Naive thymus-derived CD8-positive, alpha-beta T cell (primary cell): Measurements from ENCODE around the gene PLCH1. TPM values are rescaled to one million over a fixed set of nuclear protein-coding genes. Genes with fewer than 3 reads are reported as not detected.
A peak's percentile ranks its signal among the peaks of the same experiment; 100 is the strongest.

ENCODE experiments used
- ATAC-seq, 2 donors: fragments of 150-1000 bp; cut with Tn5 transposase in 1 of 2; sonication (Bioruptor Pico), chemical (Tn5 transposase) in 1 of 2; 1 replicate in 1 of 2; 2 replicates in 1 of 2; pipeline ENCODE4 v1.10.0; 2021; ENCODE audit warnings: mild to moderate bottlenecking in 2 of 2, moderate library complexity in 2 of 2
- POLR2A ChIA-PET: fragments of 350-600 bp; sonication (Branson Sonifier 250); formaldehyde crosslinking; loops from one replicate; lab custom pipeline; 2021; ENCODE audit warnings: antibody characterized with exemption; lab: Charles Lee
- DNase-seq, 10 donors: peaks; one replicate each; pipeline versions ENCODE4 v3.0.0 to v3.0.0-alpha.2; 2020 to 2022
- H3K27ac Mint-ChIP-seq, 10 donors: one replicate each; pipeline ENCODE4 v1.8.0; 2020 to 2022; ENCODE audit warnings: mild to moderate bottlenecking in 10 of 10, mixed read lengths in 10 of 10, moderate library complexity in 4 of 10, inconsistent platforms in 1 of 10
- H3K27me3 Mint-ChIP-seq, 5 donors: one replicate each; pipeline ENCODE4 v1.8.0; 2021 to 2022; ENCODE audit warnings: mixed read lengths in 5 of 5
- H3K36me3 Mint-ChIP-seq, 3 donors: one replicate each; pipeline ENCODE4 v1.8.0; 2020 to 2022; ENCODE audit warnings: mixed read lengths in 3 of 3, mild to moderate bottlenecking in 2 of 3, inconsistent platforms in 1 of 3
- H3K4me1 Mint-ChIP-seq, 4 donors: one replicate each; pipeline ENCODE4 v1.8.0; 2021 to 2022; ENCODE audit warnings: mixed read lengths in 4 of 4
- H3K4me3 Mint-ChIP-seq, 10 donors: one replicate each; pipeline ENCODE4 v1.8.0; 2020 to 2022; ENCODE audit warnings: mild to moderate bottlenecking in 10 of 10, mixed read lengths in 10 of 10, moderate library complexity in 6 of 10, inconsistent platforms in 1 of 10
- H3K9me3 Mint-ChIP-seq, 9 donors: one replicate each; pipeline ENCODE4 v1.8.0; 2020 to 2022; ENCODE audit warnings: mixed read lengths in 9 of 9, mild to moderate bottlenecking in 3 of 9, inconsistent platforms in 1 of 9, moderate library complexity in 1 of 9
- polyA plus RNA-seq, 3 donors: library from polyadenylated mRNA; unstranded; fragments of 300-500 nt; fragmentation: Illumina TruSeq; gene quantifications; one replicate each; pipeline ENCODE4 v1.2.3, GENCODE V29; 2021
- total RNA-seq, 8 experiments: library from RNA in 2 of 8; stranded (reverse) in 2 of 8; gene quantifications; one replicate each; pipeline ENCODE4 v1.2.3 and lab custom pipeline; 2021 to 2026

PLCH1 gene
- total and polyA plus RNA-seq, 5 experiments from 2014 or later: not detected

- ATAC-seq (no peak), DNase-seq (no peak)
- Mint-ChIP-seq H3K27me3 (peaks cover 0 to 5% (median 0%) of the 10 kb centered on the region in 5 donors), H3K36me3 (no peaks in the 10 kb centered on the region), H3K27ac (no peak overlapping the region), H3K9me3 (no peaks in the 10 kb centered on the region), H3K4me1 (peaks cover 0 to 13% (median 4%) of the 10 kb centered on the region in 4 donors), H3K4me3 (no peak overlapping the region)
- POLR2A ChIA-PET: no interaction called here
These were observed 252.0 kb downstream of the PLCH1 start for GRCh38 chr3:155492841-155493240.

DNA sequence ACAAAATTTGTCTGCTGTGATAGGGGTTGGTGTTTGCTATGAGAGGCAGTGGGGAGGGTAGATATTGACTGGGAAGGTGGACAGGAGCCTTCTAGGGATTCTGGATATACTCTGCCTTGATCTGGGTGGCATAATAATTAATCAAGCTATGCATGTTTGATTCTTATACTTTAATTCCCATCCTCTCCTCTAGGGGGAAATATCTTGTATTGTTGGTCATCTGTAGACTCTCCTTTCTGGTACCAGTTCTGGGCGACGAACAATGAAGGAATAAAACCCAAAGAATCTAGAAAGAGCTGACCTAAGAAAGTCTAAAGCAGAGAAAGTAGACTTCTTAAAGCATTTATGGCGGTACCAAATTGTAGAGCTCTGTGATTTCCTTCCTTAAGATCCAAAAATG is 253.2 kb downstream of the PLCH1 start:
- Mint-ChIP-seq H3K9me3 (no peaks in the 10 kb centered on the region), H3K27me3 (peaks cover 0 to 5% (median 0%) of the 10 kb centered on the region in 5 donors), H3K36me3 (no peaks in the 10 kb centered on the region), H3K27ac (no peak overlapping the region), H3K4me1 (peaks cover 0 to 13% (median 4%) of the 10 kb centered on the region in 4 donors), H3K4me3 (no peak overlapping the region)
- DNase-seq (no peak), ATAC-seq (no peak)
- POLR2A ChIA-PET: no interaction called here

GRCh38 chr3:155488671-155489070 is 256.2 kb downstream of the PLCH1 start:
- H3K27me3 Mint-ChIP-seq: peaks cover 0 to 5% (median 1%) of the 10 kb centered on the region in 5 donors
- H3K4me1 Mint-ChIP-seq: peaks cover 0 to 8% (median 2%) of the 10 kb centered on the region in 4 donors
- H3K36me3 Mint-ChIP-seq: no peaks in the 10 kb centered on the region
- no peak for DNase-seq
- H3K9me3 Mint-ChIP-seq: no peaks in the 10 kb centered on the region
- ATAC-seq: no peak
- POLR2A ChIA-PET: no interaction called here
- H3K27ac Mint-ChIP-seq: no peak overlapping the region
- no peak overlapping the region for H3K4me3 Mint-ChIP-seq

- H3K4me1 Mint-ChIP-seq: peaks cover 0 to 8% (median 2%) of the 10 kb centered on the region in 4 donors
- H3K27me3 Mint-ChIP-seq: peaks cover 0 to 5% (median 0%) of the 10 kb centered on the region in 5 donors
- H3K9me3 Mint-ChIP-seq: no peaks in the 10 kb centered on the region
- H3K36me3 Mint-ChIP-seq: no peaks in the 10 kb centered on the region
- no peak for ATAC-seq
- H3K4me3 Mint-ChIP-seq: no peak overlapping the region
- H3K27ac Mint-ChIP-seq: no peak overlapping the region
- POLR2A ChIA-PET: no interaction called here
- peak in 2 of 10 donors; percentile 5 to 21 for DNase-seq
These were observed 259.0 kb downstream of the PLCH1 start for GRCh38 chr3:155485897-155486296.

DNA sequence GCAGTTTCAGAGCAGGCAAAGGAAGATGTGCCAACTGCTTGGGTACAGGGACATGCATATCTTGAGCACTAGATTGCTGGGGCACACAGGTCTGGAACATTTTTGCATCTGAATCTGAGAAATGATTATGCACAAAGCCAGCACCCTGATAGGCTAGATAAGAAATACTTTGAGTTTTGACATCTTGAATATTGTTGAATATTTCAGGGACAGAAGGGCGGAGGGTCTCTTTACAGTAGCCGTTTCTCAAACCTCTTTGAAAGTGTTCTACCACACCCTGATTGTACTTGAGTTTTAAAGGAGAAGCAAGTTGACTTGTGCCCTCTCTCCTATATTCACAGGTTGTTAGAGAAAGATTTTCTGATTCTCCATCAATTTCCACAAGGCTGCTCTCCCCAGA is 263.3 kb downstream of the PLCH1 start:
- Mint-ChIP-seq H3K4me3 (no peak overlapping the region), H3K9me3 (peaks cover 0 to 17% (median 7%) of the 10 kb centered on the region in 9 donors), H3K36me3 (no peaks in the 10 kb centered on the region), H3K27me3 (peaks cover 0 to 8% (median 0%) of the 10 kb centered on the region in 5 donors), H3K27ac (peak overlapping the region in 1 of 10 donors; percentile 34), H3K4me1 (peaks cover 0 to 8% (median 2%) of the 10 kb centered on the region in 4 donors)
- POLR2A ChIA-PET: no interaction called here
- DNase-seq: no peak
- no peak for ATAC-seq

DNA sequence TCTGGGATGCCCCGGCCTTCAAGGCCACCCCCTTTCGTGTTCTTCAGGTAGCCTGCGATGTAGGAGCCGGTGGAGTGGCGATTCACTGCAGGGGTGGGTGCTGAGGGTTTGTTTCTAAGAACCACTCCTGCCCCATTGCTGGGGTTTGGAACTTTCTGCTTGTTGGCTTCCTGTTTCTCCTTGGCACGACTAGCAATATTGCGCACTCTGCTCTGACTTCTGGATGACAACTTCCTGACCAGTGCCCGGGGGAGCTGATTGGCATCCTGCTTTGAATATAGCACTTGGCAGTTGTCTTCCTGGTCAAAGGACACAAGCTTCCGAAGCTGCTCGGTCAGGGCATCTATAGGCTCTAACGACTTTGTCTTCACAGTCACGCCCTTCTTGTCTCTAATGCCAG is 263.8 kb downstream of the PLCH1 start:
- POLR2A ChIA-PET: no interaction called here
- Mint-ChIP-seq H3K9me3 (peaks cover 0 to 22% (median 7%) of the 10 kb centered on the region in 9 donors), H3K4me3 (no peak overlapping the region), H3K27ac (no peak overlapping the region), H3K36me3 (no peaks in the 10 kb centered on the region), H3K4me1 (peaks cover 0 to 6% (median 2%) of the 10 kb centered on the region in 4 donors), H3K27me3 (peaks cover 0 to 7% (median 0%) of the 10 kb centered on the region in 5 donors)
- ATAC-seq: no peak
- no peak for DNase-seq

GRCh38 chr3:155465664-155466063 is 279.2 kb downstream of the PLCH1 start:
- Mint-ChIP-seq H3K36me3 (peaks cover 0 to 27% (median 2%) of the 10 kb centered on the region in 3 donors), H3K27ac (no peak overlapping the region), H3K27me3 (peaks cover 0 to 5% (median 0%) of the 10 kb centered on the region in 5 donors), H3K9me3 (peaks cover 16 to 37% (median 26%) of the 10 kb centered on the region in 9 donors), H3K4me1 (no peaks in the 10 kb centered on the region), H3K4me3 (no peak overlapping the region)
- no peak for ATAC-seq
- POLR2A ChIA-PET: no interaction called here
- DNase-seq: no peak

DNA sequence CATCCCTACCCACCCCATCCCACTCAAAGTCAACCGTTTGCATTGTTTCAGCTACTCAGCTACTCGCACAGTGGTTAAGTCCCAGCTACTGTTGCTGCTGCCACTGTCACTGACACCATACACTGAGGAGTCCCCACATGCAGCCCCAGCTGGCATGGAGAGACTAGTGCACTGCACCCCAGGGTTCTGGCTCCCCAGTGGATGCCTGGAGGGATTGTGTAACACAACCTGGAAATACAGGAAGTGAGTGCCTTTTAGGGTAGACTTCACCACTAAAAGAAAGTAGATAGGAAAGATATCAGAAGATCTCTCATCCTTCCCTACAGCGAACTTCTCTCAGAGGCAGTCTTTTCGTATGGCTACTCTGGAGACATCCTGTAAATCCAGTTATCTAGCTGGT is 282.2 kb downstream of the PLCH1 start:
- POLR2A ChIA-PET: no interaction called here

DNA sequence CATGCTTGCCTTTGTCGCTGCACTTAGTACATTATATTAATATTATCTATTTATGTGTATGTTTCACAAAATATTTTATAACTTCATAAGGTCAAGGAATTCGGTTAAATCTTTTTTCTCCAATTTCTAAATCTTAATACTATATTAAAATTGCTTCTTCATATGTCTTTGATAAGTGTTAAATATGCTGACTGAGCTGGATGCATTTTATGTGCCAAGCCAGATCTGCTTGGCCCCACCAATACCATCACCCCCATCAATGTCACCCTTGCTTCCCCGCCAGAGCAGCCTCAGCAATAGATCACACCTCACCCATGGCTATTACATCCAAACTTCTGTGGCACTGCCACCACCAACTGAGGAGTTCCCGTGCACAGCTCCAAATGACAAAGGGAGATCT is 287.3 kb downstream of the PLCH1 start:
- H3K9me3 Mint-ChIP-seq: peaks cover 0 to 3% (median 0%) of the 10 kb centered on the region in 9 donors
- peaks cover 0 to 2% (median 0%) of the 10 kb centered on the region in 4 donors for H3K4me1 Mint-ChIP-seq
- H3K4me3 Mint-ChIP-seq: no peak overlapping the region
- POLR2A ChIA-PET: no interaction called here
- H3K36me3 Mint-ChIP-seq: no peaks in the 10 kb centered on the region
- DNase-seq (no peak), ATAC-seq (no peak)
- no peak overlapping the region for H3K27ac Mint-ChIP-seq
- H3K27me3 Mint-ChIP-seq: peaks cover 0 to 14% (median 2%) of the 10 kb centered on the region in 5 donors

More for the DNA sequence above, 282.2 kb downstream of the PLCH1 start:
- ATAC-seq (no peak), DNase-seq (no peak)
- peaks cover 7 to 24% (median 15%) of the 10 kb centered on the region in 9 donors for H3K9me3 Mint-ChIP-seq
- H3K27ac Mint-ChIP-seq: no peak overlapping the region
- peaks cover 0 to 4% (median 0%) of the 10 kb centered on the region in 5 donors for H3K27me3 Mint-ChIP-seq
- no peak overlapping the region for H3K4me3 Mint-ChIP-seq
- peaks cover 0 to 1% (median 0%) of the 10 kb centered on the region in 4 donors for H3K4me1 Mint-ChIP-seq
- peaks cover 0 to 14% (median under 1%) of the 10 kb centered on the region in 3 donors for H3K36me3 Mint-ChIP-seq

DNA sequence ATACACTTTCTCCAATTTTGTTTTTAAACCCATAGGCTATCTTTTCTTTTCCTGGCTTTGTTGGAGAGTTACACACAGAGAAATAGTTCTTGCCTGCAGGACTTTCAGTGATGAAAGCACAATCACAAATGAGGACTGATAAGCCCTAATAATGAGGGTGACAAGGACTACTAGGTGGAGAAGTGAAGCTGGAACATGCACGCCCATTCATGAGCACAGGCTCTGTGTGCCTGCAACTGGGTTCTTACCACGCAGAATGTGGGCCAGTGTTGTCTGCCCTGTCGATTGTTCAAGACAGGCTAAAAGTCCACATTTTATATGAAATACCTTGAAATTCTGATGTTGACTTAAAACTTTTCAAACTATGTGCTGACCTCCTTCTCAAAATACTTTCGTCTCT is 289.1 kb downstream of the PLCH1 start:
- no peaks in the 10 kb centered on the region for H3K36me3 Mint-ChIP-seq
- POLR2A ChIA-PET: no interaction called here
- no peak overlapping the region for H3K27ac Mint-ChIP-seq
- DNase-seq (no peak), ATAC-seq (no peak)
- peaks cover 0 to 14% (median 0%) of the 10 kb centered on the region in 5 donors for H3K27me3 Mint-ChIP-seq
- no peak overlapping the region for H3K4me3 Mint-ChIP-seq
- H3K4me1 Mint-ChIP-seq: peaks cover 0 to 2% (median 0%) of the 10 kb centered on the region in 4 donors
- peaks cover 0 to 2% (median 0%) of the 10 kb centered on the region in 9 donors for H3K9me3 Mint-ChIP-seq

DNA sequence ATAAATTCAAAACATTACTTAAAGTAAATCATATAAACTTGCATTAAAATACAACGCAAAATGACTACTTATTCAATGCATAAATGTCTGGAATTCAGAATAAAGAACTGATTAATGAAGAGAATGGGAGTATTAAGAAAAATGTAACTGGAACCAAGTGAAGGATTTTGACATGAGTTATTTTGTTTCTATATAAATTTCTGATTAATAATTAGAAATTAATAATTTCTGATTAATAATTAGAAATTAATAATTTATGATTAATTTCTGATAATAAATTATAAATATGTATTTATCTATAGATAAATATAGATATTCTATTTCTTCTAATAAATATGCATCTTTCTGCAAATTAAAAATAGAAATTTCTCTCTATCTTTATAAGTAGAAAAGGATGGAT is 291.4 kb downstream of the PLCH1 start:
- Mint-ChIP-seq H3K27ac (no peak overlapping the region), H3K9me3 (peaks cover 0 to 2% (median 0%) of the 10 kb centered on the region in 9 donors)
- ATAC-seq: no peak

DNA sequence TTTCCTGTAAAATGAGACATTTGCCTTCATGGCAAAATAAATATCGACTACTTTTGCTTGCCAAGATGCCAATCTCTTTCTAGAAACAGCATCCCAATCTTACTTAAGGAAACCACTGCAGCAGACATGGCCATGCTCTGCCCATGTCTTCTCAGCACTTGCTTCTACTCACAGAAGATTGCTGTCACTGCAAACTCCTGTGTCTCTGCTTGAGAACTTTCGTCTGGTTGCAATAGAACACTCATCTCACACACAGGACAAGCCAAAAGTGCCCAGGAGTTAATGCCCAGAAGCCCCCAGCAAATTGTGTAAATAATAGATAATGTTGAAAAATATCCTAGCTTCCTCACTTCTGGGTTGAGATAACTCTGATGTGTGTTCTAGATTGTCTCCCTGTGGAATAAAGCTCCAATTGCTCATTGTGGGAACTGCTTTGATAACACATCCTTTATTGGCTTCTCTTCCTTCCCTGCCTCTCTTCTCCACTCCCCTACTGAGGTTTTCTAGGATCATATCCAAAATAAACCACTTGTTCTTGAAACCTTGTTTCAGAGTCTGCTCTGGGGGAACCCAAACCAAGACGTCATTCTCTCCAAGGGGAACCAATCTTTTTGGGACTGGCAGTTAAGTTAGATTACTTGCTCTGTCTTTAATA is 295.1 kb downstream of the PLCH1 start:
- Mint-ChIP-seq H3K27me3 (peaks cover 0 to 10% (median 1%) of the 10 kb centered on the region in 5 donors), H3K9me3 (peaks cover 0 to 1% (median 0%) of the 10 kb centered on the region in 9 donors)
- no peak for ATAC-seq

More for the DNA sequence above, 291.4 kb downstream of the PLCH1 start:
- Mint-ChIP-seq H3K27me3 (peaks cover 0 to 18% (median 1%) of the 10 kb centered on the region in 5 donors), H3K4me3 (no peak overlapping the region), H3K36me3 (no peaks in the 10 kb centered on the region), H3K4me1 (peaks cover 0 to 2% (median 0%) of the 10 kb centered on the region in 4 donors)
- no peak for DNase-seq
- POLR2A ChIA-PET: no interaction called here

DNA sequence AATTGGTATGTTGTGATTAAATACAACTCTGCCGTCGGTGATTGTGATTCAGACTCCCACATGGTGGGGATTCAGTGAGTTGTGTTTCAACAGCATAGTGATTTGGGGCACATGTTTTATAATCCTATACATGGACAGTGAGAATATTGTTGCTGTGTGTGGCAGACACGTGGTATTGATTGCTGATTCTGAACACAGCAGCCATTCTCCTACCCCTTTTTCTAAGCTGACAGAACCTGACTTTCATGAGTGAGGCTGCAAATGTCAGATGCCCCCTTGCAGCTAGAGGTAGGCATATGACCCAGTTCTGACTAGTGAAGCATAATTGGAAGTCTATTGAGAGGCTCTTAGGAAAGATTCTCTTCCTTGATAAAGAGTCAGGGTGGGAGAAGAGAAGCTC is 296.3 kb downstream of the PLCH1 start:
- H3K27me3 Mint-ChIP-seq: peaks cover 0 to 10% (median 1%) of the 10 kb centered on the region in 5 donors
- ATAC-seq: no peak

More for the DNA sequence above, 295.1 kb downstream of the PLCH1 start:
- Mint-ChIP-seq H3K4me1 (no peaks in the 10 kb centered on the region), H3K4me3 (no peak overlapping the region), H3K36me3 (no peaks in the 10 kb centered on the region), H3K27ac (no peak overlapping the region)
- POLR2A ChIA-PET: no interaction called here
- no peak for DNase-seq

More for the DNA sequence above, 296.3 kb downstream of the PLCH1 start:
- no peaks in the 10 kb centered on the region for H3K36me3 Mint-ChIP-seq
- no peak overlapping the region for H3K4me3 Mint-ChIP-seq
- H3K4me1 Mint-ChIP-seq: no peaks in the 10 kb centered on the region
- no peak overlapping the region for H3K27ac Mint-ChIP-seq
- peaks cover 0 to 1% (median 0%) of the 10 kb centered on the region in 9 donors for H3K9me3 Mint-ChIP-seq
- POLR2A ChIA-PET: no interaction called here
- no peak for DNase-seq
